ENCODE measurements around the gene KCNJ3. TPM values are rescaled to one million over a fixed set of nuclear protein-coding genes. Genes with fewer than 3 reads are reported as not detected.

Gene KCNJ3
- total RNA-seq, 1 donor from 2014 or later = not detected

GRCh38 chr2:154694881-154695280 is 3.6 kb upstream of the KCNJ3 start:
- peaks cover 27% of the 10 kb centered on the region for H3K27me3 Mint-ChIP-seq (ENCODE audit: insufficient read depth)
- H3K36me3 Mint-ChIP-seq (ENCODE audit: low read depth) = no peaks in the 10 kb centered on the region
- no peak for DNase-seq (ENCODE audit: low spot score)
- no peak overlapping the region for H3K4me3 Mint-ChIP-seq
- H3K27ac Mint-ChIP-seq = no peak overlapping the region
- no peaks in the 10 kb centered on the region for H3K9me3 Mint-ChIP-seq
- intact Hi-C loops (cut with micrococcal nuclease) = no loop called here
- H3K4me1 Mint-ChIP-seq (ENCODE audit: low read depth) = no peaks in the 10 kb centered on the region

DNA sequence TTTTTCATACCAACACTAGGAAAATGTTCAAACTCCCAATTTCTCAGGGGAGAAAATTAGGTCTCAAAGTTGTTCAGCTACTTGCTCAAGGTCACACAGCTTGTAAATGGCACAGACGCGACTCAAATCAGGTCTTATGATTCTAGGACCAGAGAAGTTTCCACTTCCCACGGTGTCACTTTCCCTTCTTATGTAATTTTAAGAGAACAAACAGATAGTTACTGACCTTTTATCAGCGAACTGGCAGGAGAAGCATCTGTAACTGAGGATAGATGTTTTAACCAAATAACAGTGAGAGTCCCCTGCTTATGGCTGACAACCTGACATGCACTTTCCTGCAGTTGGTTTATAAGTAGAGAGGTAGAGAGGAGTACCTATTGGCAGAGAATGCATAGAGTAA is 2.1 kb upstream of the KCNJ3 start:
- no peaks in the 10 kb centered on the region for H3K4me1 Mint-ChIP-seq (ENCODE audit: low read depth)
- peaks cover 30% of the 10 kb centered on the region for H3K27me3 Mint-ChIP-seq (ENCODE audit: insufficient read depth)
- no peak overlapping the region for H3K27ac Mint-ChIP-seq
- no peak for DNase-seq (ENCODE audit: low spot score)
- H3K4me3 Mint-ChIP-seq = no peak overlapping the region
- intact Hi-C loops (cut with micrococcal nuclease) = no loop called here
- H3K9me3 Mint-ChIP-seq = no peaks in the 10 kb centered on the region
- H3K36me3 Mint-ChIP-seq (ENCODE audit: low read depth) = no peaks in the 10 kb centered on the region

DNA sequence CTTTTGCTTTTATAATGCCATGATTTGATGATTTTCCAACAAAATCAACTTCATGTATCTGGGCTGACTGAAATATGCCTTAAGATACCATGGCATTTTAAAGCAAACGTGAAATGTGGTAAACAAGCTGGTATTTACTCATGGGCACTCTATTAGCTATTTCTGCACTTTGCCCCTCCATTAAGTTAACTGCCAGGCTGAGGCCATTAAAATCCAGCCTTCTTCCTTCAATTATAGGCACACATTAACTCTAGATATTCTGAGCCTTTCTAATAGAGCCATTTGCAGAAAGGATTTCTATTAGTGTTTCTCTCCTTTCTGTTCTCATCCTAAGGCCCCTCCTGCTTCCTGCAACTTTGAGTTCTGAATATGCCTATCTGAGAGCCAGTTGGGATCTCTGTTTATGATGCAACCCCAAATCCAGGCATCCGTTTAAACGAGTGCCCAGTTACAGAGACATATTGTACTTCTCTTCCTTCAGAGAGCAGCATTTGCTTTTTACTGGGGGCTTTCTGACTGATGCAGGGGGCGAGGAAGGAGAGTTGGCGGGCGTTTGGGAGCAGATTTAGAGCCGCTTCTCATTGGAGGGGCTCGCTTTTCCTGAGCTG is 1.6 kb upstream of the KCNJ3 start:
- H3K36me3 Mint-ChIP-seq (ENCODE audit: low read depth) = no peaks in the 10 kb centered on the region
- intact Hi-C loops (cut with micrococcal nuclease) = no loop called here
- H3K27me3 Mint-ChIP-seq (ENCODE audit: insufficient read depth) = peaks cover 30% of the 10 kb centered on the region
- H3K4me3 Mint-ChIP-seq = no peak overlapping the region
- no peaks in the 10 kb centered on the region for H3K9me3 Mint-ChIP-seq
- no peak for DNase-seq (ENCODE audit: low spot score)
- H3K27ac Mint-ChIP-seq = no peak overlapping the region
- H3K4me1 Mint-ChIP-seq (ENCODE audit: low read depth) = no peaks in the 10 kb centered on the region

GRCh38 chr2:154697418-154698252 is 860 bp upstream of the KCNJ3 start:
- Mint-ChIP-seq H3K9me3 (no peaks in the 10 kb centered on the region), H3K27me3 (ENCODE audit: insufficient read depth) (peaks cover 30% of the 10 kb centered on the region), H3K27ac (no peak overlapping the region), H3K4me1 (ENCODE audit: low read depth) (no peaks in the 10 kb centered on the region), H3K4me3 (no peak overlapping the region), H3K36me3 (ENCODE audit: low read depth) (no peaks in the 10 kb centered on the region)
- intact Hi-C loops (cut with micrococcal nuclease) = no loop called here
- DNase-seq (ENCODE audit: low spot score) = no peak

DNA sequence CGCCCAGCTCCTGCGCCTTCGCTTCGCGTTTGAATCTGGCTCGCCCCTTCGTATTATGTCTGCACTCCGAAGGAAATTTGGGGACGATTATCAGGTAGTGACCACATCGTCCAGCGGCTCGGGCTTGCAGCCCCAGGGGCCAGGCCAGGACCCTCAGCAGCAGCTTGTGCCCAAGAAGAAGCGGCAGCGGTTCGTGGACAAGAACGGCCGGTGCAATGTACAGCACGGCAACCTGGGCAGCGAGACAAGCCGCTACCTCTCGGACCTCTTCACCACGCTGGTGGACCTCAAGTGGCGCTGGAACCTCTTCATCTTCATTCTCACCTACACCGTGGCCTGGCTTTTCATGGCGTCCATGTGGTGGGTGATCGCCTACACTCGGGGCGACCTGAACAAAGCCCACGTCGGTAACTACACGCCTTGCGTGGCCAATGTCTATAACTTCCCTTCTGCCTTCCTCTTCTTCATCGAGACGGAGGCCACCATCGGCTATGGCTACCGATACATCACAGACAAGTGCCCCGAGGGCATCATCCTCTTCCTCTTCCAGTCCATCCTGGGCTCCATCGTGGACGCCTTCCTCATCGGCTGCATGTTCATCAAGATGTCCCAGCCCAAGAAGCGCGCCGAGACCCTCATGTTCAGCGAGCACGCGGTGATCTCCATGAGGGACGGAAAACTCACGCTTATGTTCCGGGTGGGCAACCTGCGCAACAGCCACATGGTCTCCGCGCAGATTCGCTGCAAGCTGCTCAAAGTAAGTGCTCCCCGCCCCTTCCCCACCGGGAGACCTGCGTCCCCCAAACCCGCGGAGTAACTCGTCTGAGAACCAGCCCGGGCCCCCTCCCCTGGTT is 453 bp downstream of the KCNJ3 start:
- Mint-ChIP-seq H3K36me3 (ENCODE audit: low read depth) (no peaks in the 10 kb centered on the region), H3K9me3 (no peaks in the 10 kb centered on the region)

DNA sequence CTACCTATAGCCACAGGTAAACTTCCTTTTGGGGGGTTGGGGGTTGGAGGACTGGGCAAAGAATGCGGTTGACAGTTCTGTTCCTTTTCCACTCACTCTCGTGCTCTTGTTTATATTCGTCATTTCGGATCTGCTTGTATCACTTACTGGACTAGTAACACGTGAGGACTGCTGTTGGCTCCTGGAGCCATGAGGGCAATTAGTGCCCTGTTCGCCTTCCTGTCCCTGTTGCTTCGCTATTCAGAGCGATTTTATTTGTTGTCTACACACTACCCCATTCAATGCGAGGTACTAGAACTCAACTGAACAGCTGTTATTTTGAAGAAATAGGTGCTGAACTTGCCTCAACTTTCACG is 1.1 kb downstream of the KCNJ3 start:
- H3K36me3 Mint-ChIP-seq (ENCODE audit: low read depth) = no peaks in the 10 kb centered on the region

More for the DNA sequence above, 453 bp downstream of the KCNJ3 start:
- H3K27ac Mint-ChIP-seq = no peak overlapping the region
- no peak overlapping the region for H3K4me3 Mint-ChIP-seq
- intact Hi-C loops (cut with micrococcal nuclease) = no loop called here
- no peak for DNase-seq (ENCODE audit: low spot score)
- H3K4me1 Mint-ChIP-seq (ENCODE audit: low read depth) = no peaks in the 10 kb centered on the region
- peaks cover 30% of the 10 kb centered on the region for H3K27me3 Mint-ChIP-seq (ENCODE audit: insufficient read depth)

GRCh38 chr2:154700136-154700535 is 1.6 kb downstream of the KCNJ3 start:
- H3K27ac Mint-ChIP-seq = no peak overlapping the region
- H3K4me3 Mint-ChIP-seq = no peak overlapping the region
- H3K36me3 Mint-ChIP-seq (ENCODE audit: low read depth) = no peaks in the 10 kb centered on the region
- H3K27me3 Mint-ChIP-seq (ENCODE audit: insufficient read depth) = peaks cover 30% of the 10 kb centered on the region
- no peaks in the 10 kb centered on the region for H3K9me3 Mint-ChIP-seq
- no peaks in the 10 kb centered on the region for H3K4me1 Mint-ChIP-seq (ENCODE audit: low read depth)
- intact Hi-C loops (cut with micrococcal nuclease) = no loop called here
- DNase-seq (ENCODE audit: low spot score) = no peak

More for the DNA sequence above, 1.1 kb downstream of the KCNJ3 start:
- no peaks in the 10 kb centered on the region for H3K4me1 Mint-ChIP-seq (ENCODE audit: low read depth)
- peaks cover 30% of the 10 kb centered on the region for H3K27me3 Mint-ChIP-seq (ENCODE audit: insufficient read depth)
- intact Hi-C loops (cut with micrococcal nuclease) = no loop called here
- H3K4me3 Mint-ChIP-seq = no peak overlapping the region
- no peak for DNase-seq (ENCODE audit: low spot score)
- no peaks in the 10 kb centered on the region for H3K9me3 Mint-ChIP-seq
- no peak overlapping the region for H3K27ac Mint-ChIP-seq

GRCh38 chr2:154704991-154705390 is 6.5 kb downstream of the KCNJ3 start:
- Mint-ChIP-seq H3K27ac (no peak overlapping the region), H3K27me3 (ENCODE audit: insufficient read depth) (peaks cover 3% of the 10 kb centered on the region), H3K36me3 (ENCODE audit: low read depth) (no peaks in the 10 kb centered on the region), H3K4me1 (ENCODE audit: low read depth) (no peaks in the 10 kb centered on the region), H3K9me3 (no peaks in the 10 kb centered on the region), H3K4me3 (no peak overlapping the region)
- intact Hi-C loops (cut with micrococcal nuclease) = no loop called here
- DNase-seq (ENCODE audit: low spot score) = no peak

DNA sequence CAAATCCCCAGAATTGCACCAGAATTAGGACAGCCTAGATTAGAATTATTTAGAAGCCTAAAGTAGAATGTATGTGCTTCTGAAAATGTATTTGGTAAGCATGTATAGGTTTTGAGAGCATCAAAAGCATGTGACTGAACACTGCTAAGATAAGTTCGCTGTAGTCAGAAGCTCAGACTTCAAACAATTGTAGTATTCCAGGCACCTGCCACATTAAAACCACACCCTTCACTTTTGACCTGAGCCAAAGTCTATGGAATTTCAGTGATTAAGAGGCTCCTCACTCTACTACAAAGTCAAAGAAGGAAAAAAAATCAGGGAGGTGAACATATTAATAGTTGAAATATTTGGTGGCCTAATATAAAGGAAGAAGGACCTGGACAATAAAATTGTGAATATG is 8.2 kb downstream of the KCNJ3 start:
- no peak overlapping the region for H3K4me3 Mint-ChIP-seq
- no peak for DNase-seq (ENCODE audit: low spot score)
- no peaks in the 10 kb centered on the region for H3K27me3 Mint-ChIP-seq (ENCODE audit: insufficient read depth)
- no peak overlapping the region for H3K27ac Mint-ChIP-seq
- no peaks in the 10 kb centered on the region for H3K36me3 Mint-ChIP-seq (ENCODE audit: low read depth)
- intact Hi-C loops (cut with micrococcal nuclease) = no loop called here
- no peaks in the 10 kb centered on the region for H3K4me1 Mint-ChIP-seq (ENCODE audit: low read depth)
- no peaks in the 10 kb centered on the region for H3K9me3 Mint-ChIP-seq

DNA sequence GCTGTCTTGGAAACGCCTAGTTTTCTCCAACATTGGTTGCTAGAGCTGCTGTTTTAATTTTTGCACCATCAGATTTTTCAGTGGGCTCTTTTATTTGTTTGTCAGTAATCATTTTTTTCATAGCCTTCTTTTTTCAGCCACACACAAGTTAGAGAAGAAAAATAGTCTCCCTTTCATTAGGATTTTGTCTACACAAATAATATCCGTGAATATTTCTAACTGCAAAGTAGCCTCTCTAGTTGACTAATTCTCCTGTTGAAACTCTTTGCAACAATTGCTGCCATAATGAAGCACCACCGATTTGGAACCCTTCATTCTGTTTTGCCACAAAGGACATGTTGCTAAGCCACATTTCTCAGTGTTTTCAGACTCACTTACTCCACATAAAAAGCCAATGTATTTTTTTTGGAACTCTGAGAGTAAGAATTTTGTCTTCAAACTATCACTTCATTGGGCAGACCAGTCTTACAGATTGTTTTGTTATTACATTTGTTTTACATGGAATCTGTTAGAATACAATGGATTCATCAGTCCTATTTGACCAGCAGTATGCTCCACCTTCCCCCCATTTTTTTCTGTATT is 9.6 kb downstream of the KCNJ3 start:
- no peaks in the 10 kb centered on the region for H3K4me1 Mint-ChIP-seq (ENCODE audit: low read depth)
- no peak overlapping the region for H3K4me3 Mint-ChIP-seq
- no peaks in the 10 kb centered on the region for H3K36me3 Mint-ChIP-seq (ENCODE audit: low read depth)
- no peak for DNase-seq (ENCODE audit: low spot score)
- intact Hi-C loops (cut with micrococcal nuclease) = no loop called here
- no peak overlapping the region for H3K27ac Mint-ChIP-seq
- H3K9me3 Mint-ChIP-seq = no peaks in the 10 kb centered on the region
- no peaks in the 10 kb centered on the region for H3K27me3 Mint-ChIP-seq (ENCODE audit: insufficient read depth)

- Mint-ChIP-seq H3K4me1 (ENCODE audit: low read depth) (no peaks in the 10 kb centered on the region), H3K9me3 (no peaks in the 10 kb centered on the region)
Measured at GRCh38 chr2:154709215-154709614, 10.7 kb downstream of the KCNJ3 start.

DNA sequence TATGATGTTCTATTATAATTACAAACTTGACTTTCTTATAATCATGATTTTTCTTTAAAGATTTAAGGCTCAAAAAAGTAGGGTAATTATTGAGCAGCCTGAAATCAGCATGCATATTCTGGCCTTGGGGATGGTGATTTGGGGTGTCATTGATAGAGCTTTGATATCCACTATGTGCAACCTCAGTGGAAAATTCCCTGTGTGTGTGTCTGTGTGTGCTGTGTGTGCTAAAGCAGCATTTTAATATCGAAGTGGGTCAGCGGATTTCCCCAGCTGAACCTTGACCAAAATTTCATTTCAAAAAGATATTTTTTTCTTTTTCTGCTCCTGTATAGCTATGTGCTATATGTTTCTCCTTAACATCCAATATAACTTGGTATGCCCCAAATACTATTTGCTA is 11.6 kb downstream of the KCNJ3 start:
- H3K27ac Mint-ChIP-seq = no peak overlapping the region
- H3K4me3 Mint-ChIP-seq = no peak overlapping the region
- H3K9me3 Mint-ChIP-seq = no peaks in the 10 kb centered on the region
- H3K36me3 Mint-ChIP-seq (ENCODE audit: low read depth) = no peaks in the 10 kb centered on the region
- no peak for DNase-seq (ENCODE audit: low spot score)
- no peaks in the 10 kb centered on the region for H3K4me1 Mint-ChIP-seq (ENCODE audit: low read depth)
- no peaks in the 10 kb centered on the region for H3K27me3 Mint-ChIP-seq (ENCODE audit: insufficient read depth)
- intact Hi-C loops (cut with micrococcal nuclease) = no loop called here

More at GRCh38 chr2:154709215-154709614, 10.7 kb downstream of the KCNJ3 start:
- H3K4me3 Mint-ChIP-seq = no peak overlapping the region
- H3K27me3 Mint-ChIP-seq (ENCODE audit: insufficient read depth) = no peaks in the 10 kb centered on the region
- no peak overlapping the region for H3K27ac Mint-ChIP-seq
- intact Hi-C loops (cut with micrococcal nuclease) = no loop called here
- no peaks in the 10 kb centered on the region for H3K36me3 Mint-ChIP-seq (ENCODE audit: low read depth)
- no peak for DNase-seq (ENCODE audit: low spot score)

DNA sequence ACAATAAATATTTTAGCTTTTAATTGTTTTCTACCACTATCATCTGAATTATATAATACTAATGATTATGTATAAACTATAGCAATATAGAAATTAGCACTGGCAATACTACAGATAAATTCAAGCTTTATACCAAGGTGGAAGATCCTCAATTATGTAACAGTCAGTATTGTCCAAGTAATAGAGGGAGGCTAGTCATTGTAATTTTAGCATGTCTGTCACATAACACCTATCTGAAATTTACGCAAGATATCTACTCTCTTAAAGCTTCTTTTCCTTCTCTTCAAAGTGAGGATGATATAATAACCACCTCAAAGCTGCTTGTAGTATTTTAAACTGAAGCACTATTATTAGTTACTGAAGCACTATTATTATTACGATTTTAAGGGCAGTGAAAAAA is 12.2 kb downstream of the KCNJ3 start:
- Mint-ChIP-seq H3K27me3 (ENCODE audit: insufficient read depth) (no peaks in the 10 kb centered on the region), H3K4me3 (no peak overlapping the region), H3K4me1 (ENCODE audit: low read depth) (no peaks in the 10 kb centered on the region), H3K36me3 (ENCODE audit: low read depth) (no peaks in the 10 kb centered on the region), H3K9me3 (no peaks in the 10 kb centered on the region), H3K27ac (no peak overlapping the region)
- intact Hi-C loops (cut with micrococcal nuclease) = no loop called here
- DNase-seq (ENCODE audit: low spot score) = no peak

Measured in activated T-helper 1 cell treated with anti-CD3 and anti-CD28 coated beads, Interleukin-12 subunit alpha, Interleukin-12 subunit beta, Interleukin-2, Interleukin-4 antibody, amounts not matched to agents 30 ng/mL and 10 ng/mL and 1 ng/mL, durations not matched to agents 14 hours and 24 hours and 36 hours (primary cell).